ENCODE data around the gene HIGD1A.

Gene HIGD1A

GRCh38 chr3:42752441-42752840 is 51.8 kb downstream of the HIGD1A start:
- Histone ChIP-seq H3K27ac (ENCODE audit: insufficient read depth in 1 of 2, low read depth in 1 of 2, low read length in 2 of 2, poor library complexity in 1 of 2, severe bottlenecking in 2 of 2) (no peak overlapping the region), H3K4me3 (ENCODE audit: control insufficient read depth in 1 of 7, extremely low read depth in 1 of 7, insufficient read depth in 4 of 7, low read depth in 2 of 7, low read length in 6 of 7) (no peak overlapping the region), H3K36me3 (ENCODE audit: control insufficient read depth in 4 of 4, insufficient read depth in 4 of 4, low read length in 3 of 4) (no peaks in the 10 kb centered on the region), H3K9me3 (ENCODE audit: control extremely low read depth in 1 of 5, control insufficient read depth in 4 of 5, insufficient read depth in 2 of 5, low read depth in 1 of 5, low read length in 4 of 5) (no peaks in the 10 kb centered on the region), H3K4me1 (ENCODE audit: control extremely low read depth in 1 of 4, control insufficient read depth in 4 of 4, insufficient read depth in 4 of 4, low read length in 3 of 4) (no peaks in the 10 kb centered on the region), H3K27me3 (replicated peaks in 2 of 5; ENCODE audit: control insufficient read depth in 4 of 5, insufficient read depth in 5 of 5, low read length in 4 of 5) (peaks cover 0 to 2% (median 0%) of the 10 kb centered on the region in 5 experiments)
- ChIA-PET CTCF (interaction anchor here (2.0 to 2.1 kb wide), 3 partner anchors 10 to 26 kb away, joined by 4 to 14 read pairs (median 8); no protein-coding TSS in a partner anchor), POLR2A (no interaction called here)
- WGBS (ENCODE audit: insufficient coverage), result 97% methylated on average over 6 of the region's 9 CpGs
- DNase-seq, result no peak

GRCh38 chr3:42751609-42752008 is 52.7 kb downstream of the HIGD1A start:
- WGBS (ENCODE audit: insufficient coverage), result 98% methylated on average over 9 of the region's 9 CpGs
- POLR2A ChIA-PET, result interaction anchor here (1.3 kb wide), 1 partner anchor 11 kb away, joined by 3 read pairs; no protein-coding TSS in a partner anchor

GRCh38 chr3:42750834-42751233 is 53.5 kb downstream of the HIGD1A start:
- Histone ChIP-seq H3K4me1 (ENCODE audit: control extremely low read depth in 1 of 4, control insufficient read depth in 4 of 4, insufficient read depth in 4 of 4, low read length in 3 of 4) (no peaks in the 10 kb centered on the region), H3K4me3 (ENCODE audit: control insufficient read depth in 1 of 7, extremely low read depth in 1 of 7, insufficient read depth in 4 of 7, low read depth in 2 of 7, low read length in 6 of 7) (no peak overlapping the region), H3K27me3 (replicated peaks in 2 of 5; ENCODE audit: control insufficient read depth in 4 of 5, insufficient read depth in 5 of 5, low read length in 4 of 5) (peaks cover 0 to 2% (median 0%) of the 10 kb centered on the region in 5 experiments), H3K9me3 (ENCODE audit: control extremely low read depth in 1 of 5, control insufficient read depth in 4 of 5, insufficient read depth in 2 of 5, low read depth in 1 of 5, low read length in 4 of 5) (no peaks in the 10 kb centered on the region), H3K36me3 (ENCODE audit: control insufficient read depth in 4 of 4, insufficient read depth in 4 of 4, low read length in 3 of 4) (no peaks in the 10 kb centered on the region), H3K27ac (ENCODE audit: insufficient read depth in 1 of 2, low read depth in 1 of 2, low read length in 2 of 2, poor library complexity in 1 of 2, severe bottlenecking in 2 of 2) (no peak overlapping the region)
- POLR2A ChIA-PET, result interaction anchor here (1.3 kb wide), 1 partner anchor 12 kb away, joined by 3 read pairs; no protein-coding TSS in a partner anchor
- CTCF ChIA-PET, result interaction anchor here (1.0 to 2.1 kb wide), 6 partner anchors 9 to 205 kb away, joined by 3 to 14 read pairs (median 5); no protein-coding TSS in a partner anchor
- no peak for DNase-seq
- 95% methylated on average over 7 of the region's 7 CpGs for WGBS (ENCODE audit: insufficient coverage)

More at GRCh38 chr3:42751609-42752008, 52.7 kb downstream of the HIGD1A start:
- CTCF ChIA-PET, result interaction anchor here (1.0 to 2.1 kb wide), 4 partner anchors 10 to 80 kb away, joined by 3 to 14 read pairs (median 6); no protein-coding TSS in a partner anchor
- Histone ChIP-seq H3K27ac (ENCODE audit: insufficient read depth in 1 of 2, low read depth in 1 of 2, low read length in 2 of 2, poor library complexity in 1 of 2, severe bottlenecking in 2 of 2) (no peak overlapping the region), H3K4me1 (ENCODE audit: control extremely low read depth in 1 of 4, control insufficient read depth in 4 of 4, insufficient read depth in 4 of 4, low read length in 3 of 4) (no peaks in the 10 kb centered on the region), H3K9me3 (ENCODE audit: control extremely low read depth in 1 of 5, control insufficient read depth in 4 of 5, insufficient read depth in 2 of 5, low read depth in 1 of 5, low read length in 4 of 5) (no peaks in the 10 kb centered on the region), H3K27me3 (replicated peaks in 2 of 5; ENCODE audit: control insufficient read depth in 4 of 5, insufficient read depth in 5 of 5, low read length in 4 of 5) (peaks cover 0 to 2% (median 0%) of the 10 kb centered on the region in 5 experiments), H3K36me3 (ENCODE audit: control insufficient read depth in 4 of 4, insufficient read depth in 4 of 4, low read length in 3 of 4) (no peaks in the 10 kb centered on the region), H3K4me3 (ENCODE audit: control insufficient read depth in 1 of 7, extremely low read depth in 1 of 7, insufficient read depth in 4 of 7, low read depth in 2 of 7, low read length in 6 of 7) (no peak overlapping the region)
- DNase-seq, result no peak

- no peak overlapping the region for H3K4me3 ChIP-seq (ENCODE audit: control insufficient read depth in 1 of 7, extremely low read depth in 1 of 7, insufficient read depth in 4 of 7, low read depth in 2 of 7, low read length in 6 of 7)
- no peaks in the 10 kb centered on the region for H3K4me1 ChIP-seq (ENCODE audit: control extremely low read depth in 1 of 4, control insufficient read depth in 4 of 4, insufficient read depth in 4 of 4, low read length in 3 of 4)
- WGBS (ENCODE audit: insufficient coverage), result 65% methylated on average over 10 of the region's 10 CpGs
- peaks cover 0 to 2% (median 0%) of the 10 kb centered on the region in 5 experiments for H3K27me3 ChIP-seq (replicated peaks in 2 of 5; ENCODE audit: control insufficient read depth in 4 of 5, insufficient read depth in 5 of 5, low read length in 4 of 5)
- POLR2A ChIA-PET, result interaction anchor here (0.6 kb wide), 1 partner anchor 95 kb away, joined by 3 read pairs; no protein-coding TSS in a partner anchor
- CTCF ChIA-PET, result interaction anchor here (0.9 to 1.9 kb wide), 14 partner anchors 9 to 204 kb away, joined by 3 to 10 read pairs (median 4); partner anchors contain the start of gene KLHL40
- no peaks in the 10 kb centered on the region for H3K36me3 ChIP-seq (ENCODE audit: control insufficient read depth in 4 of 4, insufficient read depth in 4 of 4, low read length in 3 of 4)
- peak; percentile 23 to 60 (median 48) for DNase-seq
- H3K27ac ChIP-seq (ENCODE audit: insufficient read depth in 1 of 2, low read depth in 1 of 2, low read length in 2 of 2, poor library complexity in 1 of 2, severe bottlenecking in 2 of 2), result no peak overlapping the region
- H3K9me3 ChIP-seq (ENCODE audit: control extremely low read depth in 1 of 5, control insufficient read depth in 4 of 5, insufficient read depth in 2 of 5, low read depth in 1 of 5, low read length in 4 of 5), result no peaks in the 10 kb centered on the region
Observed at GRCh38 chr3:42749753-42750231, 54.5 kb downstream of the HIGD1A start.

GRCh38 chr3:42749025-42749752 is 55.1 kb downstream of the HIGD1A start:
- H3K4me3 ChIP-seq (ENCODE audit: control insufficient read depth in 1 of 7, extremely low read depth in 1 of 7, insufficient read depth in 4 of 7, low read depth in 2 of 7, low read length in 6 of 7), result no peak overlapping the region
- DNase-seq, result no peak
- no peaks in the 10 kb centered on the region for H3K36me3 ChIP-seq (ENCODE audit: control insufficient read depth in 4 of 4, insufficient read depth in 4 of 4, low read length in 3 of 4)
- CTCF ChIA-PET, result interaction anchor here (1.1 to 1.9 kb wide), 12 partner anchors 9 to 199 kb away, joined by 3 to 10 read pairs (median 5); no protein-coding TSS in a partner anchor
- POLR2A ChIA-PET, result interaction anchor here (0.6 kb wide), 1 partner anchor 95 kb away, joined by 3 read pairs; no protein-coding TSS in a partner anchor
- H3K9me3 ChIP-seq (ENCODE audit: control extremely low read depth in 1 of 5, control insufficient read depth in 4 of 5, insufficient read depth in 2 of 5, low read depth in 1 of 5, low read length in 4 of 5), result no peaks in the 10 kb centered on the region
- no peaks in the 10 kb centered on the region for H3K4me1 ChIP-seq (ENCODE audit: control extremely low read depth in 1 of 4, control insufficient read depth in 4 of 4, insufficient read depth in 4 of 4, low read length in 3 of 4)
- no peak overlapping the region for H3K27ac ChIP-seq (ENCODE audit: insufficient read depth in 1 of 2, low read depth in 1 of 2, low read length in 2 of 2, poor library complexity in 1 of 2, severe bottlenecking in 2 of 2)
- H3K27me3 ChIP-seq (replicated peaks in 2 of 5; ENCODE audit: control insufficient read depth in 4 of 5, insufficient read depth in 5 of 5, low read length in 4 of 5), result peaks cover 0 to 2% (median 0%) of the 10 kb centered on the region in 5 experiments
- 86% methylated on average over 6 of the region's 10 CpGs for WGBS (ENCODE audit: insufficient coverage)

- Histone ChIP-seq H3K27ac (ENCODE audit: insufficient read depth in 1 of 2, low read depth in 1 of 2, low read length in 2 of 2, poor library complexity in 1 of 2, severe bottlenecking in 2 of 2) (no peak overlapping the region), H3K4me3 (ENCODE audit: control insufficient read depth in 1 of 7, extremely low read depth in 1 of 7, insufficient read depth in 4 of 7, low read depth in 2 of 7, low read length in 6 of 7) (no peak overlapping the region), H3K36me3 (ENCODE audit: control insufficient read depth in 4 of 4, insufficient read depth in 4 of 4, low read length in 3 of 4) (no peaks in the 10 kb centered on the region), H3K9me3 (ENCODE audit: control extremely low read depth in 1 of 5, control insufficient read depth in 4 of 5, insufficient read depth in 2 of 5, low read depth in 1 of 5, low read length in 4 of 5) (no peaks in the 10 kb centered on the region), H3K4me1 (ENCODE audit: control extremely low read depth in 1 of 4, control insufficient read depth in 4 of 4, insufficient read depth in 4 of 4, low read length in 3 of 4) (no peaks in the 10 kb centered on the region), H3K27me3 (replicated peaks in 2 of 5; ENCODE audit: control insufficient read depth in 4 of 5, insufficient read depth in 5 of 5, low read length in 4 of 5) (no peaks in the 10 kb centered on the region)
- CTCF ChIA-PET, result interaction anchor here (0.8 to 5.4 kb wide), 7 partner anchors 9 to 135 kb away, joined by 3 to 49 read pairs (median 4); no protein-coding TSS in a partner anchor
- POLR2A ChIA-PET, result no interaction called here
- no peak for DNase-seq
- 66% methylated on average over 4 of the region's 6 CpGs for WGBS (ENCODE audit: insufficient coverage)
Observed at GRCh38 chr3:42747581-42747980, 56.7 kb downstream of the HIGD1A start.

Measured in common myeloid progenitor, CD34-positive (primary cell).